ENCODE data around the gene AIF1L. TPM values are rescaled to one million over a fixed set of nuclear protein-coding genes. Genes with fewer than 3 reads are reported as not detected.

The AIF1L gene
- total RNA-seq, 1 experiment from 2014 or later: 6.0 TPM

DNA sequence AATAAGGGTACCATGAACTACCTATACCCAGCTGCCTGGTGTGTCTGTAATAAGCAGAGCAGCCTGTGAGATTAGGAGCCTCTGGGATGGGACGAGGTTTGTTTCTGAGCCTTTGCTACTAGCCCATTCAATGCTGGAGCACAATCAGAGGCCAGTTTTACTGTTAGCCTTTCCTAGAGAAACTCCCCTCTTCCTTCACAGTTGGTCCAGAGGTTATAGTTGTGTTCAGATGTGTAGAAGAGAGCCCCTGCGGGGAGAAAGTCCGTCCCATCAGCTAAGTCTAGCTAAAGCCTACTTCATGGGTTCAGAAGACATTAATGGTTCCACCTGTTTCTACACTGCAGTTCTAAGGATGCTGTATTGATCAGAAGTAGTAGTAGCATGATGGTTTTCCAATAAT lies 45.8 kb downstream of the AIF1L start:
- Histone ChIP-seq H3K27me3 (ENCODE audit: control insufficient read depth, insufficient read depth, low read length) (no peaks in the 10 kb centered on the region), H3K4me3 (ENCODE audit: low read depth in 2 of 2, low read length in 2 of 2) (no peak overlapping the region), H3K4me1 (ENCODE audit: control insufficient read depth, insufficient read depth, low read length) (no peaks in the 10 kb centered on the region), H3K27ac (ENCODE audit: low read length) (no peak overlapping the region), H3K36me3 (ENCODE audit: control insufficient read depth, insufficient read depth, low read length) (peaks cover 34% of the 10 kb centered on the region), H3K9me3 (ENCODE audit: control insufficient read depth, insufficient read depth, low read depth, low read length) (no peaks in the 10 kb centered on the region)
- ATAC-seq: no peak
- ChIA-PET CTCF (no interaction called here), POLR2A (no interaction called here)
- no TSS peak for BruUV-seq (replicated peaks)
- DNase-seq (ENCODE audit: low read depth, low spot score): no peak
- intact Hi-C loops (cut with micrococcal nuclease; ENCODE audit: unreplicated experiment): no loop called here
- TF ChIP-seq, protein P1, sequence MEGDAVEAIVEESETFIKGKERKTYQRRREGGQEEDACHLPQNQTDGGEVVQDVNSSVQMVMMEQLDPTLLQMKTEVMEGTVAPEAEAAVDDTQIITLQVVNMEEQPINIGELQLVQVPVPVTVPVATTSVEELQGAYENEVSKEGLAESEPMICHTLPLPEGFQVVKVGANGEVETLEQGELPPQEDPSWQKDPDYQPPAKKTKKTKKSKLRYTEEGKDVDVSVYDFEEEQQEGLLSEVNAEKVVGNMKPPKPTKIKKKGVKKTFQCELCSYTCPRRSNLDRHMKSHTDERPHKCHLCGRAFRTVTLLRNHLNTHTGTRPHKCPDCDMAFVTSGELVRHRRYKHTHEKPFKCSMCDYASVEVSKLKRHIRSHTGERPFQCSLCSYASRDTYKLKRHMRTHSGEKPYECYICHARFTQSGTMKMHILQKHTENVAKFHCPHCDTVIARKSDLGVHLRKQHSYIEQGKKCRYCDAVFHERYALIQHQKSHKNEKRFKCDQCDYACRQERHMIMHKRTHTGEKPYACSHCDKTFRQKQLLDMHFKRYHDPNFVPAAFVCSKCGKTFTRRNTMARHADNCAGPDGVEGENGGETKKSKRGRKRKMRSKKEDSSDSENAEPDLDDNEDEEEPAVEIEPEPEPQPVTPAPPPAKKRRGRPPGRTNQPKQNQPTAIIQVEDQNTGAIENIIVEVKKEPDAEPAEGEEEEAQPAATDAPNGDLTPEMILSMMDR (IDR thresholded peaks at IDR 0.05): no peak
- no peak for TF ChIP-seq POLR2AphosphoS5 (IDR thresholded peaks at IDR 0.05; ENCODE audit: low read depth, low read length)
- no peak for TF ChIP-seq SIN3A (IDR thresholded peaks at IDR 0.05; ENCODE audit: borderline replicate concordance, insufficient read depth, low read depth, low read length)
- TF ChIP-seq TCF7L2 (IDR thresholded peaks at IDR 0.05; ENCODE audit: low read depth, low read length): no peak
- in situ Hi-C loops (cut with HindIII; ENCODE audit: low pct_unique_long_range_greater_than_20kb, low sequenced_read_pairs): no loop called here

DNA sequence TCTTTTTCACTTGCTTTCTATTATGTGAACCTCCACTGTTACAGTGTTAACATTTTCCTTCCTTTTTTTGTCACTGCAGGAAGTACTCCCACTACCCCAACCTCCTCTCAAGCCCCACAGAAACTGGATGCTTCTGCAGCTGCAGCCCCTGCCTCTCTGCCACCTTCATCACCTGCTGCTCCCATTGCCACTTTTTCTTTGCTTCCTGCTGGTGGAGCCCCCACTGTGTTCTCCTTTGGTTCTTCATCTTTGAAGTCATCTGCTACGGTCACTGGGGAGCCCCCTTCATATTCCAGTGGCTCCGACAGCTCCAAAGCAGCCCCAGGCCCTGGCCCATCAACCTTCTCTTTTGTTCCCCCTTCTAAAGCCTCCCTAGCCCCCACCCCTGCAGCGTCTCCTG lies 47.9 kb downstream of the AIF1L start:
- TF ChIP-seq, protein P1 (IDR thresholded peaks at IDR 0.05): no peak
- TF ChIP-seq SIN3A (IDR thresholded peaks at IDR 0.05; ENCODE audit: borderline replicate concordance, insufficient read depth, low read depth, low read length) (no peak), POLR2AphosphoS5 (IDR thresholded peaks at IDR 0.05; ENCODE audit: low read depth, low read length) (no peak), TCF7L2 (IDR thresholded peaks at IDR 0.05; ENCODE audit: low read depth, low read length) (no peak)
- TF ChIP-seq, protein P2, sequence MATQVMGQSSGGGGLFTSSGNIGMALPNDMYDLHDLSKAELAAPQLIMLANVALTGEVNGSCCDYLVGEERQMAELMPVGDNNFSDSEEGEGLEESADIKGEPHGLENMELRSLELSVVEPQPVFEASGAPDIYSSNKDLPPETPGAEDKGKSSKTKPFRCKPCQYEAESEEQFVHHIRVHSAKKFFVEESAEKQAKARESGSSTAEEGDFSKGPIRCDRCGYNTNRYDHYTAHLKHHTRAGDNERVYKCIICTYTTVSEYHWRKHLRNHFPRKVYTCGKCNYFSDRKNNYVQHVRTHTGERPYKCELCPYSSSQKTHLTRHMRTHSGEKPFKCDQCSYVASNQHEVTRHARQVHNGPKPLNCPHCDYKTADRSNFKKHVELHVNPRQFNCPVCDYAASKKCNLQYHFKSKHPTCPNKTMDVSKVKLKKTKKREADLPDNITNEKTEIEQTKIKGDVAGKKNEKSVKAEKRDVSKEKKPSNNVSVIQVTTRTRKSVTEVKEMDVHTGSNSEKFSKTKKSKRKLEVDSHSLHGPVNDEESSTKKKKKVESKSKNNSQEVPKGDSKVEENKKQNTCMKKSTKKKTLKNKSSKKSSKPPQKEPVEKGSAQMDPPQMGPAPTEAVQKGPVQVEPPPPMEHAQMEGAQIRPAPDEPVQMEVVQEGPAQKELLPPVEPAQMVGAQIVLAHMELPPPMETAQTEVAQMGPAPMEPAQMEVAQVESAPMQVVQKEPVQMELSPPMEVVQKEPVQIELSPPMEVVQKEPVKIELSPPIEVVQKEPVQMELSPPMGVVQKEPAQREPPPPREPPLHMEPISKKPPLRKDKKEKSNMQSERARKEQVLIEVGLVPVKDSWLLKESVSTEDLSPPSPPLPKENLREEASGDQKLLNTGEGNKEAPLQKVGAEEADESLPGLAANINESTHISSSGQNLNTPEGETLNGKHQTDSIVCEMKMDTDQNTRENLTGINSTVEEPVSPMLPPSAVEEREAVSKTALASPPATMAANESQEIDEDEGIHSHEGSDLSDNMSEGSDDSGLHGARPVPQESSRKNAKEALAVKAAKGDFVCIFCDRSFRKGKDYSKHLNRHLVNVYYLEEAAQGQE (IDR thresholded peaks at IDR 0.05; ENCODE audit: insufficient read depth in 1 of 2, low read depth in 2 of 2, low read length in 1 of 2): no peak
- Histone ChIP-seq H3K27ac (ENCODE audit: low read length) (no peak overlapping the region), H3K9me3 (ENCODE audit: control insufficient read depth, insufficient read depth, low read depth, low read length) (no peaks in the 10 kb centered on the region), H3K4me1 (ENCODE audit: control insufficient read depth, insufficient read depth, low read length) (no peaks in the 10 kb centered on the region), H3K4me3 (ENCODE audit: low read depth in 2 of 2, low read length in 2 of 2) (no peak overlapping the region), H3K27me3 (ENCODE audit: control insufficient read depth, insufficient read depth, low read length) (no peaks in the 10 kb centered on the region), H3K36me3 (ENCODE audit: control insufficient read depth, insufficient read depth, low read length) (peaks cover 36% of the 10 kb centered on the region)
- ChIA-PET POLR2A (no interaction called here), CTCF (no interaction called here)
- intact Hi-C loops (cut with micrococcal nuclease; ENCODE audit: unreplicated experiment) (no loop called here), in situ Hi-C loops (cut with HindIII; ENCODE audit: low pct_unique_long_range_greater_than_20kb, low sequenced_read_pairs) (no loop called here)
- BruUV-seq (replicated peaks): no TSS peak
- ATAC-seq (no peak), DNase-seq (ENCODE audit: low read depth, low spot score) (no peak)

Data from Panc1 (cell line).